Caco-2 (cell line): ENCODE measurements around the gene WWC2. TPM values are rescaled to one million over a fixed set of nuclear protein-coding genes. Genes with fewer than 3 reads are reported as not detected.

Experiments
- BruUV-seq: library from RNA; stranded (reverse); fragments of 400-500 nt; replicated peaks from 2 replicates; lab custom pipeline; 2021; lab: Mats Ljungman, UMichigan
- CTCF ChIA-PET: fragments of 300-600 bp; sonication (Branson Sonifier 250); formaldehyde crosslinking; loops from one replicate; lab custom pipeline; 2022; ENCODE audit warnings: antibody characterized with exemption; lab: Charles Lee
- POLR2A ChIA-PET: fragments of 300-600 bp; sonication (Branson Sonifier 250); formaldehyde crosslinking; loops from one replicate; lab custom pipeline; 2022; ENCODE audit warnings: antibody characterized with exemption; lab: Charles Lee
- DNase-seq, 2 experiments: peaks; one replicate each; pipeline versions ENCODE4 v3.0.0 to v3.0.0-alpha.2; 2020 to 2022
- H3K27me3 ChIP-seq: replicated peaks from 2 replicates; pipeline ENCODE4 v1.6.0; 2011; ENCODE audit warnings: low read length; ENCODE audit not compliant: control insufficient read depth, insufficient read depth
- H3K36me3 ChIP-seq: 2 replicates; pipeline ENCODE4 v1.5.1; 2011; ENCODE audit warnings: low read length; ENCODE audit not compliant: control insufficient read depth, insufficient read depth
- H3K4me1 ChIP-seq: fragments of 250-450 bp; sonication (Bioruptor Pico); 2 replicates; pipeline ENCODE4 v1.5.1; 2020; ENCODE audit warnings: mild to moderate bottlenecking
- H3K4me3 ChIP-seq: 2 replicates; pipeline ENCODE4 v1.5.1; 2011; ENCODE audit warnings: low read depth, mild to moderate bottlenecking, control low read depth, low read length
- H3K9me3 ChIP-seq: fragments of 250-450 bp; sonication (Bioruptor Pico); 2 replicates; pipeline ENCODE4 v1.5.1; 2020; ENCODE audit warnings: mild to moderate bottlenecking, moderate library complexity
- H3K27ac Mint-ChIP-seq: one replicate; pipeline ENCODE4 v1.8.0; 2022; ENCODE audit warnings: mixed read lengths; ENCODE audit not compliant: unreplicated experiment
- H3K27me3 Mint-ChIP-seq: one replicate; pipeline ENCODE4 v1.8.0; 2022; ENCODE audit warnings: mixed read lengths; ENCODE audit not compliant: insufficient read depth, unreplicated experiment
- H3K36me3 Mint-ChIP-seq: one replicate; pipeline ENCODE4 v1.8.0; 2022; ENCODE audit warnings: mild to moderate bottlenecking, mixed read lengths; ENCODE audit not compliant: insufficient read depth, unreplicated experiment
- H3K4me1 Mint-ChIP-seq: one replicate; pipeline ENCODE4 v1.8.0; 2022; ENCODE audit warnings: low read depth, mixed read lengths; ENCODE audit not compliant: unreplicated experiment
- H3K4me3 Mint-ChIP-seq: one replicate; pipeline ENCODE4 v1.8.0; 2022; ENCODE audit warnings: mild to moderate bottlenecking, moderate library complexity, mixed read lengths; ENCODE audit not compliant: unreplicated experiment
- H3K9me3 Mint-ChIP-seq: one replicate; pipeline ENCODE4 v1.8.0; 2022; ENCODE audit warnings: mixed read lengths; ENCODE audit not compliant: unreplicated experiment
- CTCF ChIP-seq, 2 experiments: fragments of 200-600 bp in 1 of 2; IDR thresholded peaks; 1 replicate in 1 of 2; 2 replicates in 1 of 2; pipeline versions ENCODE4 v1.5.1 to v1.8.0; 2011 to 2022; ENCODE audit warnings: antibody characterized with exemption in 1 of 2, control low read depth in 1 of 2, inconsistent platforms in 1 of 2, low read depth in 1 of 2, low read length in 1 of 2, mild to moderate bottlenecking in 1 of 2, moderate library complexity in 1 of 2; ENCODE audit not compliant: insufficient read depth in 1 of 2, severe bottlenecking in 1 of 2, unreplicated experiment in 1 of 2
- intact Hi-C: fragments of 100-400 bp; cut with micrococcal nuclease; formaldehyde crosslinking; loops from one replicate; pipeline ENCODE4 v1.10.0; 2022; ENCODE audit not compliant: unreplicated experiment
- total RNA-seq: library from RNA; stranded (reverse); gene quantifications from 2 replicates; pipeline ENCODE4 v1.2.3, GENCODE V29; 2022

The WWC2 gene
- total RNA-seq, 1 experiment from 2014 or later: 126 TPM

DNA sequence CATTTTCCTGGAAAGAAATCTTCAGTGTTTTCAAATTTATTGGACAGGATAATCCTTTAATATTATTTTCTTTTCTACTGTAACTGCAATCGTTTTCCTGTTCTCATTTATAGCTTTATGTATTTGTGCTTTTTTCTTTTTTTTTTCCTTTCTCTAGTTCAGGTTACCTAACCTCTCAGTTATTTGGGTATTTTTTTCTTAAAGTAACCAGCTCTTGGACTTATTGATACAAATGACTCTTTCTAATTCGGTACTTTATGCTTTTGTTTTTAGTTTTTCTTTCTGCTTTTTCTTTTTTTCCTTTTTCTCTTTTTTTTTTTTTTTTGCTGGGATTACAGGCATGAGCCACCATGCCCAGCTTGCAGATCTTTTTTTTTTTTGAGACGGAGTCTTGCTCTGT lies 25.2 kb downstream of the WWC2 start:
- BruUV-seq: no TSS peak
- DNase-seq: no peak

DNA sequence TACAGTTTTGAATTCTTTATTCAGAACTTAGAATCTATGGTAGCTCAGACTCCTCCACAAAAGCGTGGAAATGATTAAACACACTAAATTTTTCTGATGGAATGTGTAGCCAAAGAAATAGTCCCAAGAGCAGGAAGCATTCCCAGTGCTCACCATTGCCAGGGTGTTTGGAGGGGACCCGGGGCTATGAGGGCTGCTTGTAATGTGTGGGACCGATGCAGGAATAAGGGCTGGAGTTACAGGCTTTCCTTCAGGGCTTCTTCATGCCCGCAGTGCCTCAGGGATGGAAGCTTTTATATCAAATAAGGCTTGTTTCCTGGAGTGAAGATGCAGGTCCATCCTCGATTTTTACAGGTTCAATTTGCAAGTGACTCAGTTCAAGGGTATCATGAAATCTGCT lies 25.8 kb downstream of the WWC2 start:
- BruUV-seq: no TSS peak
- Histone ChIP-seq H3K9me3 (no peaks in the 10 kb centered on the region), H3K4me3 (no peak overlapping the region), H3K36me3 (no peaks in the 10 kb centered on the region), H3K4me1 (peaks cover 25% of the 10 kb centered on the region), H3K27me3 (no peaks in the 10 kb centered on the region)
- intact Hi-C loops: no loop called here
- no peak for TF ChIP-seq CTCF (IDR thresholded peaks at IDR 0.05; ENCODE audit: insufficient read depth in 1 of 2, low read depth in 1 of 2, low read length in 1 of 2, severe bottlenecking in 1 of 2, unreplicated experiment in 1 of 2)
- ChIA-PET POLR2A (no interaction called here), CTCF (no interaction called here)
- Mint-ChIP-seq H3K4me3 (no peak overlapping the region), H3K27ac (no peak overlapping the region), H3K9me3 (no peaks in the 10 kb centered on the region), H3K36me3 (no peaks in the 10 kb centered on the region), H3K27me3 (no peaks in the 10 kb centered on the region), H3K4me1 (peaks cover 24% of the 10 kb centered on the region)
- no peak for DNase-seq

More for the DNA sequence above, 25.2 kb downstream of the WWC2 start:
- H3K4me3 ChIP-seq: no peak overlapping the region
- intact Hi-C loops: no loop called here
- no peaks in the 10 kb centered on the region for H3K27me3 Mint-ChIP-seq
- H3K36me3 ChIP-seq: no peaks in the 10 kb centered on the region
- H3K36me3 Mint-ChIP-seq: no peaks in the 10 kb centered on the region
- H3K9me3 Mint-ChIP-seq: no peaks in the 10 kb centered on the region
- ChIA-PET CTCF (no interaction called here), POLR2A (no interaction called here)
- H3K4me1 ChIP-seq: peaks cover 27% of the 10 kb centered on the region
- H3K9me3 ChIP-seq: no peaks in the 10 kb centered on the region
- TF ChIP-seq CTCF (IDR thresholded peaks at IDR 0.05; ENCODE audit: insufficient read depth in 1 of 2, low read depth in 1 of 2, low read length in 1 of 2, severe bottlenecking in 1 of 2, unreplicated experiment in 1 of 2): no peak
- H3K27ac Mint-ChIP-seq: no peak overlapping the region
- H3K4me1 Mint-ChIP-seq: peaks cover 23% of the 10 kb centered on the region
- no peaks in the 10 kb centered on the region for H3K27me3 ChIP-seq
- no peak overlapping the region for H3K4me3 Mint-ChIP-seq

DNA sequence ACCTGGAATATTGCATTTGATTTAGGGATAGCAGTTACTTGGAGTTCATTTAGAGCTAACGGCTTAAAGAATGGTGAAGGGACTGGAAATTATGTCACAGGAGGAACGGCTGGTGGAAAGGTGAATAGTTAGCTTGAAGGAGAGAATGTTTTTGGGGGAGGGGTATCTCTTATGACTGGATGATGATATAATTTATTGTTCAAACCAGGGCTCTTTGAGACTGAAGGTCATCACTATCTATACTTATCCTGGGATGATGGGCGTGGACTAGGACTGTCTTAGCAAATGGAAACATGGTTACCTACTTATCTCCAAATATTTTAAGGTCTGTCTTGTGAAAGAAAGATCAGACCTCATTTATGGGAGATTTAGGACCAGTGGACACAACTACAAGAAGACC lies 30.1 kb downstream of the WWC2 start:
- intact Hi-C loops: no loop called here
- no peak for TF ChIP-seq CTCF (IDR thresholded peaks at IDR 0.05; ENCODE audit: insufficient read depth in 1 of 2, low read depth in 1 of 2, low read length in 1 of 2, severe bottlenecking in 1 of 2, unreplicated experiment in 1 of 2)
- Mint-ChIP-seq H3K27me3 (no peaks in the 10 kb centered on the region), H3K27ac (no peak overlapping the region), H3K4me3 (no peak overlapping the region), H3K36me3 (peaks cover 18% of the 10 kb centered on the region), H3K4me1 (peaks cover 45% of the 10 kb centered on the region), H3K9me3 (no peaks in the 10 kb centered on the region)
- BruUV-seq: no TSS peak
- ChIA-PET POLR2A (interaction anchor here (0.5 kb wide), 1 partner anchor 12 kb away, joined by 3 read pairs; no protein-coding TSS in a partner anchor), CTCF (no interaction called here)
- Histone ChIP-seq H3K36me3 (no peaks in the 10 kb centered on the region), H3K27me3 (no peaks in the 10 kb centered on the region), H3K9me3 (no peaks in the 10 kb centered on the region), H3K4me1 (peaks cover 20% of the 10 kb centered on the region), H3K4me3 (no peak overlapping the region)
- DNase-seq: no peak
